HK-2 (cell line): ENCODE measurements around the gene GRM4.

Experiments used
- DNase-seq: peaks from one replicate; pipeline ENCODE4 v3.0.0-alpha.2; 2018; ENCODE audit not compliant: unreplicated experiment

GRM4 gene

GRCh38 chr6:33994472-33995308 is 151.2 kb downstream of the GRM4 start:
- DNase-seq, result no peak

- no peak for DNase-seq
Observed at GRCh38 chr6:33993653-33994471, 152.0 kb downstream of the GRM4 start.

- DNase-seq, result no peak
Observed at GRCh38 chr6:33993091-33993490, 152.8 kb downstream of the GRM4 start.

- no peak for DNase-seq
Observed at GRCh38 chr6:33992191-33992590, 153.7 kb downstream of the GRM4 start.

- no peak for DNase-seq
Observed at GRCh38 chr6:33991610-33992009, 154.3 kb downstream of the GRM4 start.

- no peak for DNase-seq
Observed at GRCh38 chr6:33990061-33990541, 155.8 kb downstream of the GRM4 start.

- no peak for DNase-seq
Observed at GRCh38 chr6:33989016-33989854, 156.7 kb downstream of the GRM4 start.

GRCh38 chr6:33988121-33989015 is 157.5 kb downstream of the GRM4 start:
- no peak for DNase-seq

- no peak for DNase-seq
Observed at GRCh38 chr6:33987531-33988021, 158.3 kb downstream of the GRM4 start.

- DNase-seq, result no peak
Observed at GRCh38 chr6:33985947-33986346, 159.9 kb downstream of the GRM4 start.

- no peak for DNase-seq
Observed at GRCh38 chr6:33985313-33985751, 160.6 kb downstream of the GRM4 start.

- DNase-seq, result no peak
Observed at GRCh38 chr6:33984466-33985312, 161.2 kb downstream of the GRM4 start.

- DNase-seq, result no peak
Observed at GRCh38 chr6:33983721-33984465, 162.0 kb downstream of the GRM4 start.

GRCh38 chr6:33983109-33983716 is 162.7 kb downstream of the GRM4 start:
- no peak for DNase-seq

- no peak for DNase-seq
Observed at GRCh38 chr6:33981861-33982260, 164.0 kb downstream of the GRM4 start.

GRCh38 chr6:33981421-33981820 is 164.5 kb downstream of the GRM4 start:
- no peak for DNase-seq

GRCh38 chr6:33980176-33981175 is 165.4 kb downstream of the GRM4 start:
- DNase-seq, result no peak
